Inferior parietal cortex (tissue), 1 donor: ENCODE results near the gene SPSB4.
"Not testable (repeated sequence)": the region's sequence is repeated elsewhere in the genome, so short reads cannot be mapped to it uniquely, and the experiment has no call there.

ENCODE experiments used
- DNase-seq: peaks from one replicate; pipeline ENCODE4 v3.0.0-alpha.2; 2016; ENCODE audit errors: extremely low spot score

The SPSB4 gene

GRCh38 chr3:141093971-141094684 is 43.0 kb downstream of the SPSB4 start:
- DNase-seq: no peak

GRCh38 chr3:141094790-141095545 is 43.8 kb downstream of the SPSB4 start:
- DNase-seq: no peak

- DNase-seq: no peak
Measured at GRCh38 chr3:141095546-141095937, 44.4 kb downstream of the SPSB4 start.

GRCh38 chr3:141096164-141096563 is 45.0 kb downstream of the SPSB4 start:
- DNase-seq: no peak

GRCh38 chr3:141096981-141097380 is 45.8 kb downstream of the SPSB4 start:
- DNase-seq: no peak

GRCh38 chr3:141100112-141100511 is 49.0 kb downstream of the SPSB4 start:
- DNase-seq: no peak

GRCh38 chr3:141100531-141101320 is 49.6 kb downstream of the SPSB4 start:
- DNase-seq: no peak

- DNase-seq: no peak
Measured at GRCh38 chr3:141102372-141102771, 51.2 kb downstream of the SPSB4 start.

- DNase-seq: no peak
Measured at GRCh38 chr3:141103067-141103466, 51.9 kb downstream of the SPSB4 start.

GRCh38 chr3:141103503-141103902 is 52.4 kb downstream of the SPSB4 start:
- DNase-seq: no peak

- no peak for DNase-seq
Measured at GRCh38 chr3:141104151-141104821, 53.1 kb downstream of the SPSB4 start.

- DNase-seq: peak; percentile 93
Measured at GRCh38 chr3:141105828-141106628, 54.9 kb downstream of the SPSB4 start.

GRCh38 chr3:141106842-141107241 is 55.7 kb downstream of the SPSB4 start:
- DNase-seq: no peak

- no peak for DNase-seq
Measured at GRCh38 chr3:141108039-141108438, 56.9 kb downstream of the SPSB4 start.

- DNase-seq: no peak
Measured at GRCh38 chr3:141109751-141110150, 58.6 kb downstream of the SPSB4 start.

GRCh38 chr3:141110322-141110721 is 59.2 kb downstream of the SPSB4 start:
- DNase-seq: no peak

GRCh38 chr3:141111364-141112155 is 60.4 kb downstream of the SPSB4 start:
- DNase-seq: no peak

- DNase-seq: no peak
Measured at GRCh38 chr3:141112686-141113297, 61.6 kb downstream of the SPSB4 start.

GRCh38 chr3:141113680-141114079 is 62.5 kb downstream of the SPSB4 start:
- DNase-seq: not testable (repeated sequence)
